Loucy (cell line): Measurements from ENCODE around the gene LHX5.

Experiments used
- H2AFZ ChIP-seq: fragments of 200-600 bp; sonication (generic); 2 replicates; pipeline ENCODE4 v1.6.0; 2016; ENCODE audit warnings: antibody characterized with exemption, mild to moderate bottlenecking, low read length, moderate library complexity
- H3F3A ChIP-seq: fragments of 200-600 bp; 2 replicates; pipeline ENCODE4 v1.6.0; 2016; ENCODE audit warnings: antibody characterized with exemption, low read depth, mild to moderate bottlenecking
- H3K27me3 ChIP-seq: fragments of 200-600 bp; sonication (generic); 2 replicates; pipeline ENCODE4 v1.6.1; 2014; ENCODE audit warnings: low read length, mild to moderate bottlenecking; ENCODE audit not compliant: insufficient read depth, poor library complexity, severe bottlenecking
- H3K36me3 ChIP-seq: fragments of 200-600 bp; sonication (generic); 2 replicates; pipeline ENCODE4 v1.6.1; 2016; ENCODE audit warnings: low read length; ENCODE audit not compliant: insufficient read depth
- H3K4me1 ChIP-seq: fragments of 200-600 bp; sonication (generic); 2 replicates; pipeline ENCODE4 v1.5.1; 2014; ENCODE audit warnings: low read length, mild to moderate bottlenecking; ENCODE audit not compliant: insufficient read depth, poor library complexity, severe bottlenecking
- H3K4me2 ChIP-seq: fragments of 200-600 bp; sonication (generic); 2 replicates; pipeline ENCODE4 v1.6.0; 2014; ENCODE audit warnings: antibody characterized with exemption, low read length, low read depth, mild to moderate bottlenecking; ENCODE audit not compliant: poor library complexity, severe bottlenecking
- H3K4me3 ChIP-seq: fragments of 200-600 bp; sonication (generic); 2 replicates; pipeline ENCODE4 v1.5.1; 2014; ENCODE audit warnings: low read length, mild to moderate bottlenecking, mixed read lengths; ENCODE audit not compliant: poor library complexity, severe bottlenecking
- H3K79me2 ChIP-seq: fragments of 200-600 bp; sonication (generic); 2 replicates; pipeline ENCODE4 v1.6.1; 2014; ENCODE audit warnings: low read length; ENCODE audit not compliant: insufficient read depth
- H3K9ac ChIP-seq: fragments of 200-600 bp; sonication (generic); 2 replicates; pipeline ENCODE4 v1.6.0; 2014; ENCODE audit warnings: mild to moderate bottlenecking, low read depth, low read length, moderate library complexity; ENCODE audit not compliant: poor library complexity, severe bottlenecking
- H3K9me2 ChIP-seq: fragments of 200-600 bp; sonication (generic); replicated peaks from 2 replicates; pipeline ENCODE4 v1.6.1; 2016; ENCODE audit warnings: low read depth, low read length, mixed read lengths
- H3K9me3 ChIP-seq: fragments of 200-600 bp; sonication (generic); 2 replicates; pipeline ENCODE4 v1.6.1; 2014; ENCODE audit warnings: mild to moderate bottlenecking, antibody characterized with exemption, low read length, low read depth; ENCODE audit not compliant: insufficient read depth
- H4K20me1 ChIP-seq: fragments of 200-600 bp; sonication (generic); 2 replicates; pipeline ENCODE4 v1.6.0; 2014; ENCODE audit warnings: antibody characterized with exemption, low read length, mild to moderate bottlenecking; ENCODE audit not compliant: insufficient read depth, poor library complexity, severe bottlenecking
- CTCF ChIP-seq: fragments of 200-600 bp; sonication (generic); conservative IDR thresholded peaks from 2 replicates; pipeline ENCODE4 v1.5.1; 2014; ENCODE audit warnings: mild to moderate bottlenecking, antibody characterized with exemption, low read length
- EZH2phosphoT487 ChIP-seq: fragments of 200-600 bp; IDR thresholded peaks from 2 replicates; pipeline ENCODE4 v1.6.1; 2018; ENCODE audit warnings: antibody characterized with exemption, mild to moderate bottlenecking, moderate library complexity, borderline replicate concordance

LHX5 gene

GRCh38 chr12:113436586-113436985 lies 35.1 kb downstream of the LHX5 start:
- Histone ChIP-seq H4K20me1 (no peaks in the 10 kb centered on the region), H2AFZ (no peak overlapping the region), H3K27me3 (no peaks in the 10 kb centered on the region), H3F3A (no peaks in the 10 kb centered on the region), H3K9me3 (no peaks in the 10 kb centered on the region), H3K9ac (no peak overlapping the region), H3K79me2 (no peaks in the 10 kb centered on the region), H3K4me1 (no peaks in the 10 kb centered on the region), H3K4me2 (no peak overlapping the region), H3K4me3 (no peak overlapping the region), H3K9me2 (no peaks in the 10 kb centered on the region), H3K36me3 (no peaks in the 10 kb centered on the region)
- no peak for TF ChIP-seq EZH2phosphoT487
- TF ChIP-seq CTCF, result no peak

- Histone ChIP-seq H3K9me2 (no peaks in the 10 kb centered on the region), H3K4me3 (no peak overlapping the region), H3F3A (no peaks in the 10 kb centered on the region), H3K79me2 (no peaks in the 10 kb centered on the region), H3K9ac (no peak overlapping the region), H3K9me3 (no peaks in the 10 kb centered on the region), H3K4me2 (no peak overlapping the region), H2AFZ (no peak overlapping the region), H3K27me3 (no peaks in the 10 kb centered on the region), H3K4me1 (no peaks in the 10 kb centered on the region), H3K36me3 (no peaks in the 10 kb centered on the region), H4K20me1 (no peaks in the 10 kb centered on the region)
- TF ChIP-seq CTCF (no peak), EZH2phosphoT487 (no peak)
Measured at GRCh38 chr12:113435367-113435766, 36.3 kb downstream of the LHX5 start.

GRCh38 chr12:113432986-113433385 lies 38.7 kb downstream of the LHX5 start:
- no peaks in the 10 kb centered on the region for H3K4me1 ChIP-seq

More at GRCh38 chr12:113432986-113433385, 38.7 kb downstream of the LHX5 start:
- Histone ChIP-seq H3F3A (no peaks in the 10 kb centered on the region), H4K20me1 (no peaks in the 10 kb centered on the region), H3K4me3 (no peak overlapping the region), H3K79me2 (no peaks in the 10 kb centered on the region), H3K27me3 (no peaks in the 10 kb centered on the region), H3K36me3 (no peaks in the 10 kb centered on the region), H2AFZ (no peak overlapping the region), H3K9me3 (no peaks in the 10 kb centered on the region), H3K9ac (no peak overlapping the region), H3K4me2 (no peak overlapping the region), H3K9me2 (no peaks in the 10 kb centered on the region)
- no peak for TF ChIP-seq EZH2phosphoT487
- TF ChIP-seq CTCF, result no peak
